Measurements from ENCODE around the gene EEF1E1.

EEF1E1 gene

DNA sequence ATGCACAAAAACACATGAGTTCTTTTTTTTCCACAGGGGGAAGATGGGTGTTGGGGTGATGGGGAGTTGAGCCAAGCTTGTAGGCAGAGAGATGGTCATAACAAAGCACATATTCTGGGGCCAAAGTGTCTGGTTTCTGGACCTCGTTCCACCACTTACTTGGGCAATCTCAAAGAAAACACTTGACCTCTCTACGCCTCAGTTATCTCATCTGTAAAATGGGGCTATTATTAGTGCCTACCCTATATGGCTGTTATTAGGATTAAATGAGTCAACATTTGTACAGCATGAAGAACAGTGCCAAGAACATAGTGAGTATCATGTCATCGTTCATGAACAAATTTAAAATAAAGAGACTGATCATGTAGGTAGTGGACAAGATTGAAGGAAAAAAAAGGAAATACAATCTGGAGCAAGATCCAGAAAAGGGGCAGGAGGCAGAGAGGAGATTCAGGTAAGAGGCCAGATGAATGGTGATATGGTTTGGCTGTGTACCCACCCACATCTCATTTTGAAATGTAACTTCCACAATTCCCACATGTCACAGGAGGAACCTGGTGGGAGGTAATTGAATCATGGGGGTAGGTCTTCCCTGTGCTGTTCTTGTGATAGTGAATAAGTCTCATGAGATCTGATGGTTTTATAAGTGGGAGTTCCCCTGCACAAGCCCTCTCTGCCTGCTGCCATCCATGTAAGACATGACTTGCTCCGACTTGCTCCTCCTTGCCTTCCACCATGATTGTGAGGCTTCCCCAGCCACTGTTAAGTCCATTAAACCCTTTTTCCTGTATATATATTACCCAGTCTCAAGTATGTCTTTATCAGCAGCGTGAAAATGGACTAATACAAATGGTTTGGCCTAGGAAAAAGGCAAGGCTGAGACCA is 14.2 kb downstream of the EEF1E1 start:
- DNase-seq (ENCODE audit: low read depth in 2 of 2) = no peak

DNA sequence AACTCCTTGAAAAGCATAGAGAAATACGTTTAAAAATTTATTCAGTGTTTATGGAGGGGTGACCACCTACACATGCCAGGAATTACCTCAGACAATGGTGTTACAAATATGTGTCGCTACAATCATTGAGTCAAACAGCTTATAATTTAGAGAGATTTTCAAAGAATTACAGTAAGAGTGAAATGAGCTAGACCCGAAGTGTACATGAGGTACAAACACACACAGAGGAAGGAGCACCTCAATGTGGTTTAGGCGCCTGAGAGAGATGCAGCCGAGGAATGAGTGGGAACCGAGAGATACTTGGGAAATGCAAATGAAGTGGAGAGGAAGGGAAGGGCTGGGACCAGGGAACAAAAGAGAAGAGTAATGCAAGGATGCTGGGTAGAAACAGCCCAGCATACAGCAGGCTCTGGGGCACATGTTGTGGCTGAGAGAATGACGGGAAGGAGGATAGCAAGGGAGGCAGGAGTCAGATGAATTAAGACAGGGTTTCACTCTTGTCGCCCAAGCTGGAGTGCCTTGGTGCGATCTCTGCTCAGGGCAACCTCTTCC is 15.5 kb downstream of the EEF1E1 start:
- DNase-seq (ENCODE audit: low read depth in 2 of 2) = no peak

DNA sequence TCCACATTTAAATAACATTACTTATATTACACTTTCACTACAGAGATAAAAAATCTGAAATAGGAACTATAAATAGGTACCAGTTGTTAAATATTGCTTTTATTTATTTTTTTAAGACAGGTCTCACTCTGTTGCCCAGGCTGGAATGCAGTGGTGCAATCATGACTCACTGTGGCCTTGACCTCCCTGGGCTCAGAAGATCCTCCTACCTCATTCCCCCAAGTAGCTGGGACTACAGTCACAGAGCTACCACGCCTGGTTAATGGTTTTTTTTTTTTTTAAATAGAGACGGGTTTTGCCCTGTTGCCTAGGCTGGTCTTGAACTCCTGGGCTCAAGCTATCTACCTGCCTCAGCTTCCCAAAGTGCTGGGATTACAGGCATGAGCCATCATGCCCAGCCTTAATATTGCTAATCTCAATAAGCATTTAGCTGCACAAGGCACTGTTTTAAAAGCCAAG is 17.3 kb downstream of the EEF1E1 start:
- no peak for DNase-seq (ENCODE audit: low read depth in 2 of 2)

- no peak for DNase-seq (ENCODE audit: low read depth in 2 of 2)
Observed at GRCh38 chr6:8084586-8084985, 17.8 kb downstream of the EEF1E1 start.

GRCh38 chr6:8082954-8083858 is 19.1 kb downstream of the EEF1E1 start:
- no peak for DNase-seq (ENCODE audit: low read depth in 2 of 2)

DNA sequence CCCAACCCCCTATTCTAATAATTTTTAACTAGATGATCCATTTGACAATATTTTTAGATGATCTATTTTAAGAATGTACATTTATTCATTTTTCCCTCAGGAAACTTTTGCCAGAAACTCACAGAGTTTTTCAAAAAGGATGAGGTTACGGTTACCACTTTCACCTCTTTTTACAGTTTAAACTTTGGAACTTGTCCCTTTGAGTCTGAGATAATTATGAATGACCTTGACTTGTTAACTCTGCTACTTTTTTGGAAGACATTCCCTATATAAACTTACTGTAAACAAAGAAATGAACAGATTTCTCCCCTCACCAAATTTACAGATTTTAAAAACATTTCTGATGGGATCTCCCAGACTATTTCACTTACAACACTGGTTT is 19.8 kb downstream of the EEF1E1 start:
- no peak for DNase-seq (ENCODE audit: low read depth in 2 of 2)

DNA sequence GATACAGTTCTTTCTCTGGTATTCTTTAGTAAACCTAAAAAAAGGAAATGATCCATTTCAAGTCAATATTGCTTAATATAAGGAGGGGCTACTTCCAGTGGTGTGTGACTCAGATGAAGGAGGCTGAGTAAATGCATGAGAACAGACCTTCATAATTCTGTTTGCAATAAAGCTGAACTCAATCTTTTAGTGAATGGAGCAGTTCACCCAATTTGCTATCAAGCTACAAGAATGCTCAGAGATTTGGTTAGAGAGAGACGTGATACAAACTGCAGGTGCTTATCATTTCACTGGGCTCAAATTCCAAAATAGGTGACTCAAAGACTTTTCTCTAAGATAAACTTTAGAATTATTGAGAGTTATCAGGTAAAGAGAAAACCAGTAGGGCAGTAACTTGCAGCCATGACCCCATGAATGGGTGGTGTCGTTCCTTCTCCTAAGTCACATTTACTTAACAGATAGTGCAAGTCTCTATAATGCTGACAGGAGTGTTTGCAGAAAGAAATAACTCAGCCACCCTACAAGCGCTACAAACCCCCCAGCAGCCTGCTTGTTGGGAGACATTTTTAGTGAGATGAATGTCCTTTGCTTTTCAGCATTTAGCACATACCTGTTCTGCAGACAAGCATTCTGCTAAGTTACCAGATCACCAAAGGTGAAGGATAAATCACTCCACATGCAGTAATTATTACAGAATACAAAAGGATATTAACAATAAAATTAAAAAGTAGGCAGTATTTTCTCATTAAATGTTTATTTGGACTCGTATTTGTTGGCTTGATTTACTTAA is 21.8 kb downstream of the EEF1E1 start:
- no peak for DNase-seq (ENCODE audit: low read depth in 2 of 2)

DNA sequence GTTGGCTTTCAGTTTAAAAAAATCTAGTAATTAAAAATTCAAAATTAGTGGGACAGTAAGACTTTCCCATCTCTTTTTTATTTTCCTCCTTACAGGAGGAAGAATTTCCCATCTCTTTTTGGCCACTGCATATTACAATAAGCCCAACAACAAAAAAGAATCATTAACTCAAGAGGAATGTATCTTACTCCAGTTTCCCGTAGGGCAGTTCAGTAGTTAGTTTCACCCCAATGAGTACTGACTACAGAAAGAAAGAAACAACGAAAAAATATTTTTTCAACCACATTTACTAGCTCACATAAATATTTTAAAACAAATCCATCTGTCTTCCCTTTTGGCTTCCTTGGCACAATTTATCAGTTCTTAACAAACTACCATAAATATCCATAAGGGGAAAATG is 23.2 kb downstream of the EEF1E1 start:
- no peak for DNase-seq (ENCODE audit: low read depth in 2 of 2)

- DNase-seq (ENCODE audit: low read depth in 2 of 2) = no peak
Observed at GRCh38 chr6:8077991-8078390, 24.4 kb downstream of the EEF1E1 start.

- DNase-seq (ENCODE audit: low read depth in 2 of 2) = no peak
Observed at GRCh38 chr6:8075704-8076103, 26.6 kb downstream of the EEF1E1 start.

DNA sequence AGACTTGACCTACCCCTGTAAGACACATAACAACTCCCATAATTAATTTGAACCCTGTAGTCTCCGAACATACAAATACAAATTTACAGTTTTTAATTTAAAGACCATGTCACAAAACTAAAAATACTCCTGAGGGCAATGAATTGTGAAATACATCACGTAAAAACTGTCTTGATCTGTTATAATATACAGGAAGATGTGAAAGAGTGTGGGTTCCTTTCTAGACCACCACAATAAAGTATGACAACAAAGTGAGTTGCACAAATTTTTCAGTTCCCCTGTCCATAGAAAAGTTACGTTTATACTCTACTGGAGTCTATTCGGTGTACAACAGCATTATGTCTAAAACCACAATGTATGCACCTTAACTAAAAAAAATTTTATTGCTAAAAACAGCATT is 27.2 kb downstream of the EEF1E1 start:
- DNase-seq (ENCODE audit: low read depth in 2 of 2) = no peak

DNA sequence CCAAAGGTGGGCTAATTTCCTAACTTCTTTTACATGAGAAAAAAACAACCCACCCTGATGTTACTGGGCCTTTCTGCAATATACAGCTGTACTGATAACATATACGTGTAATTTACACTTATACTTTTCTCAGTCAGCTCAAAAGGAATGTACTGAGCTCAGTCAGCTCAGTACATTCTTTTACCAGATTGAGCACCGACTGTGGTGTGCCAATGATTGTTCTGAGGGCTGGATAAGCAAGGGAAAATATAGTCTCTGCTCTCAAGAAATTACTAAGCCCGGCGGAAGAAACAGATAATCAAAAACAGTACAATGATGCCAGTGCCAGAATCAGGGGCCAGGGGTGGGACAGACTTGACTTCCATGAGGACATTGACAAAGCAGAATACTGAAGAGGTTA is 28.1 kb downstream of the EEF1E1 start:
- no peak for DNase-seq (ENCODE audit: low read depth in 2 of 2)

- no peak for DNase-seq (ENCODE audit: low read depth in 2 of 2)
Observed at GRCh38 chr6:8073758-8074157, 28.6 kb downstream of the EEF1E1 start.

- DNase-seq (ENCODE audit: low read depth in 2 of 2) = no peak
Observed at GRCh38 chr6:8070718-8071117, 31.6 kb downstream of the EEF1E1 start.

DNA sequence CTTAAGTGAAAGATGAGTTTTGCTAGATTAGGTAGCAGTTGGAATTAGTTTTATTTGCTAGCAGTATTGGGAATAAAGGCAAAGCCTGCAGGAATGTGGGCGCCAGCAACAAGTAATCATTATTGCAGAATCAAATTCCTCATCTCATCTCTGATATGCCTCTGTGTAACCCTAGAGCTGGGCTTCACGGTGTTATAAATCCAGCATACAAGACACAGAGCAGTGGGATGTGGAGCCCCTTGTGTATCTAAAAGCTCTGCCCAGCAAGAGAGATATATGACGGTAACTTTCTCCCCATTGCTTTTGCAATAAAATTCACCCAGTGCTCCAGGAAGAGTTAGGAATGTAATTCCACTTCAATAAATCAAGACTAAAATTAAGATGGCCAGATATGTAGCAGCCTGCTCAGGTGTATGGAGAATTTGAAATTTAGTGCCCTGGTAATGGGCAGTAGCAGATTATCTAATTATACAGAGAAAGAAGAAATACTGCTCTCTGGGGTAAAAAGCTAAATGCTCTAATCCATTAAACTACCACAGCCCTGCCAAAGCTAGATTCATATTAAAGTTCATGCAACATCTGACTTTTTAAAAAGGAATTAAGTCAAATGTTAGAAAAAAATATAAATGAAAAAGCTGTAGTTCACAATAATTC is 32.6 kb downstream of the EEF1E1 start:
- DNase-seq (ENCODE audit: low read depth in 2 of 2) = no peak

- no peak for DNase-seq (ENCODE audit: low read depth in 2 of 2)
Observed at GRCh38 chr6:8069151-8069550, 33.2 kb downstream of the EEF1E1 start.

DNA sequence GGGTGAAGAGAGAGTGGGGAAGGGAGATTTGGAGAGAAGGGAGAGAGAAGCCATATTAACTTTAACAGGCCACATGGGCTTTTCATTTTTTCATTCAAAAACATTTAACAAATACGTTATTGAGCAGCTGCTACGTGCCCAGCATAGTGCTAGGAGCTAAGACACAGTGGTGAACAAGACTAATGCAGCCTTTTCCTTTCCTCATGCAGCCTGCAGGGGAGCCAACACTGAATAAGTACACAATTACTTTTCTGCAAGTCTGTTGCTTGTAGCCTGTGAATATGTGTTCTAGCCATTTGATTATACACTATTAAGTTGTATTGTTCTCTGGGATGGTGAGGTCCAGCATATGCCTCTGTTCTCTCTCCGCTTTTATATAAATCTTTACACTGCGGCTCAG is 36.2 kb downstream of the EEF1E1 start:
- DNase-seq (ENCODE audit: low read depth in 2 of 2) = no peak

DNA sequence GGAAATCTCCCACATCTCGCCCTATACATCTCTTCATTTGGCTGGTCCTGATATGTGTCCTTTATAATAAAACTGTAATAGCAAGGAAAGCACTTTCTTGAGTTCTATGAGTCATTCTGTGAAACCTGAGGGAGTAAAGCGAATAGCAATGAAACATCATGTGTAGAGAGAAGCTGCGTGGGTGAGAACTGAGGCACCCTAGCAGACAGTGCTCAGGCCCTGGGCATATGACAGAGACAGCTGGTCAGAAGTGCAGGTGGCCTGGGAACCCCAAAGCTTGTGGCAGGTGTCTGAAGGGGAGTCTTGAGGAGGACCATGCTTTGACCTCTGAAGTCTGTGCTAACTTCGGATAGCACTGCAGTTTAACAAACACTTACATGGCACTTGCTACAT is 36.8 kb downstream of the EEF1E1 start:
- no peak for DNase-seq (ENCODE audit: low read depth in 2 of 2)

DNA sequence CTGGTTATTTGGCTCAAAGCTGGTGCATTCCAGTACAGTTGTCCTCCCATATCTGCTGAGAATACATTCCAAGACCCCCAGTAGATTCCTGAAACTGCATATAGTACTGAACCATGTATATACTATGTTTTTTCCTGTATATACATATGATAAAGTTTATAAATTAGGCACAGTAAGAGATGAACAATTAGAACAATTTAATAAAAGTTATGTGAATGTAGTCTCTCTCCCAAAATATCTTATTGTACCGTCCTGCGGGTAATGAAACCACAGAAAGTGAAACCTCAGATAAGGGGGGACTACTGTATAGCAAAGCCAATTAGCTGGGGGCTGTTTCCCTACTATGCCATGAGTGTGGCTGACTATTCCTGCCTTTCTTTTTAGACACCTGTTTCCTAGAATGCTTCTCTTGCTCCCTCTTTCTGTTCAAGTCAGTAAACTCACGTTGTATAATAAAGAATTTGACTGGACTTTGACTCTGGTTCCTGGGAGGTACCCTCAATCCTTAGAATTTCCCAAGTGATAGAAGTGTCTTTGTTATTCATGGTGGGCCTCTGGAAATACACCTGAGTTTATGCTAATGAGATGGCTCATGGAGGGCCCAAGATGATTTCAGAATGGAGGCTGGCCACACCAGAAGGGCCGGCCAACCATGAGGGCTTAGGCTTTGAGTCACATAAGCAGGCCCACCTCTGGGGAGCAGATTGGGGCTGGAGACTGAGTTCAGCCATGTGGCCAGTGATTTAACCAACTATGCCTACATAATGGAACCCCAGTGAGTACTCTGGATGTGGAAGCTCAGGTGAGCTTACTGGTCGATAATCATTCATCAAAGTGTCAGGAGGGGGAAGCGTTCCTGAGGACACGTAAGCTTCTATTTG is 37.5 kb downstream of the EEF1E1 start:
- DNase-seq (ENCODE audit: low read depth in 2 of 2) = no peak

All from stimulated activated CD4-positive, alpha-beta T cell treated with anti-CD3 and anti-CD28 coated beads, Interleukin-1b, Interleukin-23, amount 100 ng/mL, for 1 hour (primary cell).